ENCODE measurements around the gene PORCN. TPM values are rescaled to one million over a fixed set of nuclear protein-coding genes. Genes with fewer than 3 reads are reported as not detected.

Gene PORCN
- total RNA-seq, 1 experiment from 2014 or later, result 12.6 TPM

- Histone ChIP-seq H3K18ac (ENCODE audit: insufficient read length, low read depth, low read length) (no peak overlapping the region), H2AFZ (ENCODE audit: low read length) (no peak overlapping the region), H3K56ac (ENCODE audit: insufficient read length, low read depth, low read length) (no peak overlapping the region), H3K79me2 (ENCODE audit: insufficient read depth, low read length) (peaks cover 3% of the 10 kb centered on the region; the same call in 1 of the 2 replicates), H3K14ac (ENCODE audit: insufficient read depth, low read length) (no peak overlapping the region), H3K27ac (ENCODE audit: insufficient read length, low read depth, low read length) (no peak overlapping the region), H3T11ph (ENCODE audit: low read length) (no peak overlapping the region), H3K23me2 (ENCODE audit: insufficient read length, low read depth, low read length, poor library complexity, severe bottlenecking) (no peaks in the 10 kb centered on the region), H2AK5ac (ENCODE audit: insufficient read length, low read length) (no peak overlapping the region), H3K9ac (ENCODE audit: extremely low read depth, insufficient read length, low read length) (no peak overlapping the region), H2BK20ac (ENCODE audit: low read depth, low read length, poor library complexity, severe bottlenecking) (no peak overlapping the region), H2BK120ac (ENCODE audit: low read depth, low read length, poor library complexity, severe bottlenecking) (no peak overlapping the region), H2BK5ac (ENCODE audit: insufficient read length, low read length) (no peak overlapping the region), H3K23ac (ENCODE audit: insufficient read length, low read depth, low read length) (no peak overlapping the region), H4K91ac (ENCODE audit: insufficient read length, low read depth, low read length) (no peak overlapping the region), H3K79me1 (ENCODE audit: insufficient read depth, low read depth, low read length, poor library complexity, severe bottlenecking) (no peaks in the 10 kb centered on the region), H3K4me1 (ENCODE audit: insufficient read depth, low read length) (no peaks in the 10 kb centered on the region; the same call in 1 of the 2 replicates), H4K20me1 (ENCODE audit: control insufficient read depth, insufficient read depth, insufficient read length) (no peaks in the 10 kb centered on the region), H2BK12ac (ENCODE audit: insufficient read length, low read depth, low read length) (no peak overlapping the region), H3K9me3 (ENCODE audit: control insufficient read depth, low read depth, low read length) (peaks cover 44% of the 10 kb centered on the region), H3K27me3 (ENCODE audit: insufficient read depth, low read length) (no peaks in the 10 kb centered on the region), H4K8ac (replicated peaks; ENCODE audit: insufficient read length, low read depth, low read length) (no peak overlapping the region), H4K5ac (ENCODE audit: insufficient read length, low read depth, low read length) (no peak overlapping the region), H3K4me2 (ENCODE audit: insufficient read depth, insufficient read length, low read length) (no peak overlapping the region), H3K4ac (ENCODE audit: low read depth, low read length) (no peak overlapping the region), H2BK15ac (ENCODE audit: low read depth, low read length) (no peak overlapping the region)
- H3K9me3 Mint-ChIP-seq, result peaks cover 79 to 84% of the 10 kb centered on the region in 2 experiments
- peaks cover 25 to 38% of the 10 kb centered on the region in 2 experiments for H3K4me1 Mint-ChIP-seq
- no peak for TF ChIP-seq CTCF (conservative IDR thresholded peaks at IDR 0.05)
- peaks cover 2% of the 10 kb centered on the region; the same call in 1 of the 2 replicates for H3K27me3 Mint-ChIP-seq (ENCODE audit: low read depth)
- peak overlapping the region in 1 of 2 experiments; percentile 82; a peak in 3 of 5 replicates for H3K4me3 Mint-ChIP-seq
- no peak overlapping the region for H3K27ac Mint-ChIP-seq
- H3K36me3 Mint-ChIP-seq (ENCODE audit: insufficient read depth in 1 of 3, low read depth in 3 of 3), result peaks cover 17 to 30% (median 18%) of the 10 kb centered on the region in 3 experiments
- DNase-seq, result no peak
- no CpG with 5 or more reads among the region's 6 CpGs for WGBS (ENCODE audit: extremely low coverage, insufficient read length, low lambda C conversion rate)
Measured at GRCh38 chrX:48474581-48474980, 34.2 kb upstream of the PORCN start.

All from H9 (cell line).